GM12878 (cell line): Measurements from ENCODE around the gene GALNT12.

Experiments used
- FOXK2 ChIP-seq: fragments of 450-650 bp; IDR thresholded peaks from 2 replicates; pipeline ENCODE4 v1.6.1; 2017; ENCODE audit warnings: mild to moderate bottlenecking, moderate library complexity
- GABPA ChIP-seq: IDR thresholded peaks from 2 replicates; pipeline ENCODE4 v1.6.1; 2014; ENCODE audit warnings: antibody characterized with exemption, low read depth, mild to moderate bottlenecking, inconsistent platforms
- IKZF2 ChIP-seq, 2 experiments: fragments of 450-650 bp; IDR thresholded peaks; 2 replicates each; pipeline ENCODE4 v1.6.1; 2017; ENCODE audit warnings: mild to moderate bottlenecking in 2 of 2, moderate library complexity in 2 of 2
- NR2C2 ChIP-seq: IDR thresholded peaks from 2 replicates; pipeline ENCODE4 v1.6.1; 2011; ENCODE audit warnings: borderline replicate concordance, low read depth; ENCODE audit not compliant: control insufficient read depth, insufficient read length
- NRF1 ChIP-seq: conservative IDR thresholded peaks from 2 replicates; pipeline ENCODE4 v1.6.1; 2011; ENCODE audit warnings: mild to moderate bottlenecking, low read depth, low read length, improper control_type of control experiment
- POLR2A ChIP-seq: IDR thresholded peaks from 2 replicates; pipeline ENCODE4 v1.6.1; 2011; ENCODE audit warnings: low read depth, mild to moderate bottlenecking, low read length
- RCOR1 ChIP-seq: conservative IDR thresholded peaks from 2 replicates; pipeline ENCODE4 v1.6.1; 2012; ENCODE audit warnings: low read depth, low read length, improper control_type of control experiment
- RFX5 ChIP-seq: IDR thresholded peaks from 2 replicates; pipeline ENCODE4 v1.6.1; 2011; ENCODE audit warnings: low read depth, low read length, improper control_type of control experiment
- SIN3A ChIP-seq: IDR thresholded peaks from 2 replicates; pipeline ENCODE4 v1.6.1; 2012; ENCODE audit warnings: low read depth, low read length, improper control_type of control experiment
- SRF ChIP-seq, 2 experiments: IDR thresholded peaks; 2 replicates each; pipeline ENCODE4 v1.6.1; 2011; ENCODE audit warnings: low read depth in 2 of 2, low read length in 2 of 2, mild to moderate bottlenecking in 1 of 2, moderate library complexity in 1 of 2
- TAF1 ChIP-seq: IDR thresholded peaks from 2 replicates; pipeline ENCODE4 v1.6.1; 2011; ENCODE audit warnings: mild to moderate bottlenecking, low read depth, low read length, borderline replicate concordance
- TCF12 ChIP-seq: IDR thresholded peaks from 2 replicates; pipeline ENCODE4 v1.6.1; 2011; ENCODE audit warnings: low read depth, mild to moderate bottlenecking, low read length
- TF ChIP-seq, protein P1 (sequence below), 3 experiments: IDR thresholded peaks in 2 of 3; conservative IDR thresholded peaks in 1 of 3; 2 replicates each; pipeline ENCODE4 v1.5.1; 2011; ENCODE audit warnings: low read depth in 3 of 3, low read length in 3 of 3, mild to moderate bottlenecking in 3 of 3, control low read depth in 2 of 3, moderate library complexity in 2 of 3, inconsistent platforms in 1 of 3, mixed read lengths in 1 of 3; ENCODE audit not compliant: control insufficient read depth in 2 of 3, insufficient read depth in 1 of 3; ENCODE audit errors: extremely low read depth in 1 of 3
- TF ChIP-seq, protein P2 (sequence below): IDR thresholded peaks from 2 replicates; pipeline ENCODE4 v1.6.1; 2012; ENCODE audit warnings: low read depth, low read length, improper control_type of control experiment

DNA sequence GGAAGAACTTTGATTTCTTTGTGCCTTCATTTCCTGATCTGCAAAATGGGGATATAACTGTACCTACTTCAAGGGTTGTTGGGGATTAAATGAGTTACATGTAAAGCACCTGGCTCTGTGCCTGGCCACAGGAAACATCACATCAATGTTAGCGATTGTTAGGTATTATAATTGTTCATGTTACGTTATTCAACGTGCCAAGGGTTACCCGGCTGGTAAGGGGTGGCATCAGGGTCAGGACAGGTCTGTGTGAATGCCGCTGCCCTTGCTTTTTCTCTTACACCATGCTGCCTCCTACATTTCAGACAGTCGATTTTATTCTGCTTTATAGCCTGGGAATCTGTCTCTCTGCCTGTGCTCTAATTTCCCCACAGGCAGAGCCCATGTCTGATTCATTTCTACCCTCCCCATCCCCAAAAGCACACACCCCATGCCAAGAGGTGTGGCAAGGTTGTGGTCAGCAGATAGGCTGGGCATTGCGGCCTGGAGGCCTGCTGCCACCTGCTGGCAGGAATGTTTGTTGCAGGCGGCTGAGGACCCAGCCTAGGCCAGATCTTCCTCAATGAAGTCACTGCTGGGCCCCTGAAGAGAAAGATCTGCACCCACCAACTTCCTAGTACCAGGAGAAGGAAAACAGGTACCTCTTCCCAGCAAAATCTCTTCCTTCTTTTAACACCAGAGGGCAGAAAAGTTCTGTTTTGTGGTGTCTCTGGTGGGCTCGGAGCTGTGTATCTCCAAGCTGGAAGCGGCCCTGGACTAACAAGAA, 16.4 kb upstream of the GALNT12 start:
- TF ChIP-seq SIN3A (no peak), TCF12 (no peak), NRF1 (no peak), FOXK2 (no peak), POLR2A (no peak), RCOR1 (no peak), NR2C2 (no peak), SRF (IDR thresholded peaks at IDR 0.05; ENCODE audit: low read depth in 2 of 2, low read length in 2 of 2) (no peak), RFX5 (no peak), TAF1 (no peak), IKZF2 (IDR thresholded peaks at IDR 0.05) (no peak), GABPA (no peak)
- TF ChIP-seq, protein P1, sequence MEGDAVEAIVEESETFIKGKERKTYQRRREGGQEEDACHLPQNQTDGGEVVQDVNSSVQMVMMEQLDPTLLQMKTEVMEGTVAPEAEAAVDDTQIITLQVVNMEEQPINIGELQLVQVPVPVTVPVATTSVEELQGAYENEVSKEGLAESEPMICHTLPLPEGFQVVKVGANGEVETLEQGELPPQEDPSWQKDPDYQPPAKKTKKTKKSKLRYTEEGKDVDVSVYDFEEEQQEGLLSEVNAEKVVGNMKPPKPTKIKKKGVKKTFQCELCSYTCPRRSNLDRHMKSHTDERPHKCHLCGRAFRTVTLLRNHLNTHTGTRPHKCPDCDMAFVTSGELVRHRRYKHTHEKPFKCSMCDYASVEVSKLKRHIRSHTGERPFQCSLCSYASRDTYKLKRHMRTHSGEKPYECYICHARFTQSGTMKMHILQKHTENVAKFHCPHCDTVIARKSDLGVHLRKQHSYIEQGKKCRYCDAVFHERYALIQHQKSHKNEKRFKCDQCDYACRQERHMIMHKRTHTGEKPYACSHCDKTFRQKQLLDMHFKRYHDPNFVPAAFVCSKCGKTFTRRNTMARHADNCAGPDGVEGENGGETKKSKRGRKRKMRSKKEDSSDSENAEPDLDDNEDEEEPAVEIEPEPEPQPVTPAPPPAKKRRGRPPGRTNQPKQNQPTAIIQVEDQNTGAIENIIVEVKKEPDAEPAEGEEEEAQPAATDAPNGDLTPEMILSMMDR (IDR thresholded peaks at IDR 0.05 in 2 of 3, conservative IDR thresholded peaks at IDR 0.05 in 1 of 3; ENCODE audit: control insufficient read depth in 2 of 3, extremely low read depth in 1 of 3, insufficient read depth in 1 of 3, low read depth in 3 of 3, low read length in 3 of 3): peak; percentile 90 to 97 (median 96)
- TF ChIP-seq, protein P2, sequence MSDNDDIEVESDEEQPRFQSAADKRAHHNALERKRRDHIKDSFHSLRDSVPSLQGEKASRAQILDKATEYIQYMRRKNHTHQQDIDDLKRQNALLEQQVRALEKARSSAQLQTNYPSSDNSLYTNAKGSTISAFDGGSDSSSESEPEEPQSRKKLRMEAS: no peak
